K562 (cell line): ENCODE results near the gene APBB2. TPM values are rescaled to one million over a fixed set of nuclear protein-coding genes. Genes with fewer than 3 reads are reported as not detected.

ENCODE experiments used
- ATAC-seq: fragments of 200-7000 bp; cut with Tn5 transposase; 3 replicates; pipeline ENCODE4 v1.9.1; 2020; ENCODE audit warnings: moderate library complexity
- BruUV-seq: library from RNA; stranded (reverse); fragments of 400-500 nt; replicated peaks from 2 replicates; lab custom pipeline; 2021; lab: Mats Ljungman, UMichigan
- CTCF ChIA-PET: fragments of 300-600 bp; formaldehyde crosslinking; extraction: SDS; loops from one replicate; lab custom pipeline; 2021; ENCODE audit warnings: low intra/inter-chr PET ratio; lab: Yijun Ruan, JAX
- POLR2A ChIA-PET: fragments of 300-600, 350-650 bp; sonication (Branson Sonifier 250); formaldehyde crosslinking; extraction: SDS; loops from one replicate; lab custom pipeline; 2021; ENCODE audit warnings: antibody characterized with exemption, inconsistent platforms; lab: Yijun Ruan, JAX
- DNase-seq, 4 experiments: peaks; one replicate each; pipeline versions ENCODE4 v3.0.0 to v3.0.0-alpha.2; 2011 to 2018; ENCODE audit warnings: low spot score in 3 of 4, mixed read lengths in 3 of 4; ENCODE audit errors: extremely low read depth in 1 of 4
- FAIRE-seq: peaks from 2 replicates; lab custom pipeline; 2011; peaks lifted over from hg19 to GRCh38; lab: Jason Lieb, UNC
- H2AFZ ChIP-seq: 2 replicates; pipeline ENCODE4 v1.6.0; 2011; ENCODE audit warnings: low read depth, low read length, control low read depth, inconsistent platforms
- H3K27ac ChIP-seq: fragments of 200-600 bp; 3 replicates; pipeline ENCODE4 v1.8.0; 2011; ENCODE audit warnings: low read depth, mild to moderate bottlenecking, control low read depth, inconsistent platforms, low read length, moderate library complexity, mixed read lengths; ENCODE audit errors: extremely low read depth
- H3K27me3 ChIP-seq, 2 experiments: fragments of 300-600 bp in 1 of 2; 2 replicates in 1 of 2; 3 replicates in 1 of 2; pipeline versions ENCODE4 v1.6.0 to v1.8.0; 2011; ENCODE audit warnings: inconsistent platforms in 2 of 2, low read length in 2 of 2, mild to moderate bottlenecking in 1 of 2, mixed read lengths in 1 of 2, moderate library complexity in 1 of 2; ENCODE audit not compliant: control insufficient read depth in 2 of 2, insufficient read depth in 2 of 2
- H3K36me3 ChIP-seq: fragments of 300-600 bp; 3 replicates; pipeline ENCODE4 v1.8.0; 2011; ENCODE audit warnings: mild to moderate bottlenecking, low read length, inconsistent platforms; ENCODE audit not compliant: control insufficient read depth, insufficient read depth
- H3K4me1 ChIP-seq, 2 experiments: fragments of 200-600 bp in 1 of 2; replicated peaks in 1 of 2; 2 replicates in 1 of 2; 3 replicates in 1 of 2; pipeline versions ENCODE4 v1.5.1 to v1.8.0; 2011; ENCODE audit warnings: inconsistent platforms in 2 of 2, low read length in 2 of 2, mild to moderate bottlenecking in 1 of 2, mixed read lengths in 1 of 2, moderate library complexity in 1 of 2; ENCODE audit not compliant: control insufficient read depth in 2 of 2, insufficient read depth in 2 of 2
- H3K4me2 ChIP-seq: 2 replicates; pipeline ENCODE4 v1.6.1; 2011; ENCODE audit warnings: low read length, control low read depth, inconsistent platforms, mixed read lengths; ENCODE audit not compliant: insufficient read depth
- H3K4me3 ChIP-seq: fragments of 200-600 bp; sonication (generic), shearing (Covaris generic); 2 replicates; pipeline ENCODE4 v1.5.1; 2016; ENCODE audit warnings: control low read depth, inconsistent platforms
- H3K79me2 ChIP-seq: fragments of 200-600 bp; 3 replicates; pipeline ENCODE4 v1.8.0; 2011; ENCODE audit warnings: low read length, inconsistent platforms; ENCODE audit not compliant: control insufficient read depth, insufficient read depth
- H3K9ac ChIP-seq, 2 experiments: 2 replicates each; pipeline versions ENCODE4 v1.6.0 to v1.6.1; 2011; ENCODE audit warnings: low read depth in 2 of 2, low read length in 2 of 2, control low read depth in 1 of 2, inconsistent platforms in 1 of 2, mild to moderate bottlenecking in 1 of 2, mixed read lengths in 1 of 2; ENCODE audit not compliant: insufficient read depth in 1 of 2
- H3K9me1 ChIP-seq: one replicate; pipeline ENCODE4 v1.6.0; 2011; ENCODE audit warnings: inconsistent platforms, mild to moderate bottlenecking, low read length, moderate library complexity; ENCODE audit not compliant: control insufficient read depth, insufficient read depth
- H3K9me3 ChIP-seq: replicated peaks from 2 replicates; pipeline ENCODE4 v1.5.1; 2011; ENCODE audit warnings: low read depth, low read length, inconsistent platforms; ENCODE audit not compliant: control insufficient read depth, insufficient read depth
- H4K20me1 ChIP-seq: replicated peaks from 2 replicates; pipeline ENCODE4 v1.6.1; 2011; ENCODE audit warnings: low read length, inconsistent platforms, mixed read lengths; ENCODE audit not compliant: control insufficient read depth, insufficient read depth
- ARNT ChIP-seq, 2 experiments: fragments of 450-650 bp; IDR thresholded peaks; 2 replicates each; pipeline ENCODE4 v1.6.1; 2016; ENCODE audit warnings: mild to moderate bottlenecking in 1 of 2
- BRF1 ChIP-seq: IDR thresholded peaks from 3 replicates; pipeline ENCODE4 v1.6.1; 2011; ENCODE audit warnings: borderline replicate concordance, mild to moderate bottlenecking; ENCODE audit not compliant: insufficient read length; ENCODE audit errors: extremely low read depth
- CBFA2T2 ChIP-seq: fragments of 450-650 bp; conservative IDR thresholded peaks from 2 replicates; pipeline ENCODE4 v1.6.1; 2017; ENCODE audit warnings: mild to moderate bottlenecking
- CSDE1 ChIP-seq, 2 experiments: fragments of 450-650 bp; IDR thresholded peaks; 2 replicates each; pipeline ENCODE4 v1.6.1; 2016; ENCODE audit warnings: mild to moderate bottlenecking in 1 of 2
- EHMT2 ChIP-seq: fragments of 450-650 bp; IDR thresholded peaks from 2 replicates; pipeline ENCODE4 v1.6.1; 2018; ENCODE audit warnings: antibody characterized with exemption
- EZH2 ChIP-seq: IDR thresholded peaks from 2 replicates; pipeline ENCODE4 v1.6.1; 2012; ENCODE audit warnings: low read depth, mild to moderate bottlenecking, inconsistent platforms, low read length, borderline replicate concordance
- JUN ChIP-seq, 2 experiments: sonication (generic) in 1 of 2; formaldehyde crosslinking in 1 of 2; IDR thresholded peaks; 2 replicates each; pipeline versions ENCODE4 v1.6.1 to v1.8.0; 2012 to 2022; ENCODE audit warnings: borderline replicate concordance in 2 of 2, mild to moderate bottlenecking in 2 of 2, improper control_type of control experiment in 1 of 2, low read depth in 1 of 2, low read length in 1 of 2, missing genetic modification reagents in 1 of 2
- KHSRP ChIP-seq: fragments of 450-650 bp; IDR thresholded peaks from 2 replicates; pipeline ENCODE4 v1.6.1; 2017
- LEF1 ChIP-seq: fragments of 450-650 bp; IDR thresholded peaks from 2 replicates; pipeline ENCODE4 v1.6.1; 2016; ENCODE audit warnings: mild to moderate bottlenecking
- MLX ChIP-seq, 2 experiments: fragments of 450-650 bp in 1 of 2; sonication (generic) in 1 of 2; formaldehyde crosslinking; conservative IDR thresholded peaks; 2 replicates each; pipeline versions ENCODE4 v1.4.0 to v1.8.1; 2020 to 2022; ENCODE audit warnings: mild to moderate bottlenecking in 1 of 2, missing genetic modification reagents in 1 of 2
- PKNOX1 ChIP-seq: fragments of 450-650 bp; IDR thresholded peaks from 2 replicates; pipeline ENCODE4 v1.6.1; 2016
- PTTG1 ChIP-seq: fragments of 450-650 bp; IDR thresholded peaks from 2 replicates; pipeline ENCODE4 v1.6.1; 2016; ENCODE audit warnings: low read depth, mild to moderate bottlenecking, missing genetic modification characterization, missing compliant biosample characterization
- SMAD4 ChIP-seq: fragments of 250-450 bp; sonication (Bioruptor Pico); conservative IDR thresholded peaks from 2 replicates; pipeline ENCODE4 v1.8.0; 2021; ENCODE audit warnings: inconsistent platforms, mild to moderate bottlenecking, moderate library complexity
- SMARCA4 ChIP-seq: fragments of 450-650 bp; IDR thresholded peaks from 2 replicates; pipeline ENCODE4 v1.6.1; 2016
- XRCC5 ChIP-seq: fragments of 200-400 bp; formaldehyde crosslinking; IDR thresholded peaks from 2 replicates; pipeline ENCODE4 v1.6.1; 2017; ENCODE audit warnings: low read depth, mild to moderate bottlenecking, low read length
- ZBTB12 ChIP-seq: fragments of 250-450 bp; sonication (Bioruptor Pico); IDR thresholded peaks from 2 replicates; pipeline ENCODE4 v1.4.0; 2020
- ZNF277 ChIP-seq: fragments of 250-450 bp; sonication (Bioruptor Pico); IDR thresholded peaks from 2 replicates; pipeline ENCODE4 v1.8.0; 2022; ENCODE audit warnings: inconsistent platforms, mild to moderate bottlenecking, moderate library complexity, borderline replicate concordance
- ZNF431 ChIP-seq: sonication (generic); formaldehyde crosslinking; IDR thresholded peaks from 2 replicates; pipeline ENCODE4 v1.8.0; 2022; ENCODE audit warnings: mild to moderate bottlenecking, missing genetic modification reagents
- ZNF77 ChIP-seq: fragments of 250-450 bp; sonication (Bioruptor Pico); IDR thresholded peaks from 2 replicates; pipeline ENCODE4 v1.5.0; 2020
- WGBS: fragments of 100-300 bp; shearing (Covaris generic); methylation state at CpG from one replicate; pipeline ENCODE4 v1.1.6; 2016; ENCODE audit warnings: low coverage, mixed read lengths; ENCODE audit not compliant: insufficient coverage; ENCODE audit errors: missing lambda C conversion rate; 5-methylcytosine and 5-hydroxymethylcytosine counted together
- in situ Hi-C: fragments of 300-500 bp; cut with MboI; formaldehyde crosslinking; loops from 4 replicates; pipeline ENCODE4 v1.15.0; 2018; ENCODE audit warnings: inconsistent platforms, mixed read lengths
- intact Hi-C: fragments of 100-400 bp; cut with micrococcal nuclease; formaldehyde crosslinking; loops from 2 replicates; pipeline ENCODE4 v1.14.2; 2022
- polyA plus RNA-seq, 8 experiments: library from polyadenylated mRNA; depleted of rRNA in 4 of 8; stranded (reverse) in 5 of 8; unstranded in 3 of 8; fragments of >200 nt; fragmentation: Nextera tagmentation in 2 of 8; fragmentation: Illumina TruSeq in 1 of 8; extraction: Ambion mirVana in 2 of 8; extraction: Trizol in 1 of 8; gene quantifications; 2 replicates each; pipeline versions ENCODE4 v1.2.1 to v1.2.3, GENCODE V29; 2011 to 2014; ENCODE audit warnings: inconsistent platforms in 1 of 8, missing spikeins in 1 of 8
- total RNA-seq, 7 experiments: library from RNA; depleted of rRNA in 6 of 7; stranded (reverse); fragments of >200 nt in 6 of 7; fragmentation: Illumina TruSeq in 2 of 7; extraction: Trizol in 2 of 7; gene quantifications; 2 replicates each; pipeline versions ENCODE4 v1.2.1 to v1.2.3, GENCODE V29; 2011 to 2021; ENCODE audit warnings: low replicate concordance in 1 of 7

The APBB2 gene
- total and polyA plus RNA-seq, 9 of the 15 experiments (the other 6 are each of a cell fraction or from before 2014, with no cell fraction given), result 0.08 to 2.1 (median 1.4) TPM

GRCh38 chr4:41006141-41006540 lies 208.2 kb downstream of the APBB2 start:
- BruUV-seq, result no TSS peak
- FAIRE-seq, result no peak

More at GRCh38 chr4:41006141-41006540, 208.2 kb downstream of the APBB2 start:
- H2AFZ ChIP-seq, result no peak overlapping the region
- H3K27ac ChIP-seq, result no peak overlapping the region
- no peaks in the 10 kb centered on the region for H3K36me3 ChIP-seq
- no peaks in the 10 kb centered on the region for H3K4me1 ChIP-seq
- DNase-seq (no peak), ATAC-seq (no peak)
- no peaks in the 10 kb centered on the region for H3K9me3 ChIP-seq
- H3K4me3 ChIP-seq, result no peak overlapping the region
- ChIA-PET POLR2A (interaction anchor here (0.6 kb wide), 2 partner anchors 308 to 1308 kb away, joined by 3 to 4 read pairs; no protein-coding TSS in a partner anchor), CTCF (no interaction called here)
- H3K4me2 ChIP-seq, result no peak overlapping the region
- H3K79me2 ChIP-seq, result no peaks in the 10 kb centered on the region
- H3K9me1 ChIP-seq, result no peaks in the 10 kb centered on the region
- 6% methylated on average over 4 of the region's 4 CpGs for WGBS
- in situ Hi-C loops, result no loop called here
- intact Hi-C loops, result no loop called here
- no peak overlapping the region for H3K9ac ChIP-seq
- H4K20me1 ChIP-seq, result no peaks in the 10 kb centered on the region
- TF ChIP-seq EZH2 (no peak), MLX (CRISPR knock-in tag; conservative IDR thresholded peaks at IDR 0.05) (no peak), SMAD4 (CRISPR knock-in tag) (no peak), PKNOX1 (no peak), CBFA2T2 (no peak), ARNT (IDR thresholded peaks at IDR 0.05) (no peak), JUN (IDR thresholded peaks at IDR 0.05; ENCODE audit: borderline replicate concordance, low read depth, low read length) (no peak), JUN (CRISPR knock-in tag; IDR thresholded peaks at IDR 0.05; ENCODE audit: borderline replicate concordance) (no peak), PTTG1 (tag) (no peak), EHMT2 (no peak), ZNF277 (CRISPR knock-in tag) (no peak), LEF1 (no peak), CSDE1 (IDR thresholded peaks at IDR 0.05) (no peak), BRF1 (no peak), ZBTB12 (CRISPR knock-in tag) (no peak), KHSRP (no peak), ZNF431 (CRISPR knock-in tag) (no peak), ZNF77 (CRISPR knock-in tag) (no peak), SMARCA4 (no peak), XRCC5 (no peak)
- H3K27me3 ChIP-seq, result no peaks in the 10 kb centered on the region
